NOMO-1 (cell line): ENCODE measurements around the gene TCN2.
"Not testable (repeated sequence)": the region's sequence is repeated elsewhere in the genome, so short reads cannot be mapped to it uniquely, and the experiment has no call there.

Experiments
- DNase-seq, 2 experiments: peaks; one replicate each; lab custom pipeline; 2025; ENCODE audit not compliant: unreplicated experiment in 2 of 2; lab: John Stamatoyannopoulos, UW

Gene TCN2

DNA sequence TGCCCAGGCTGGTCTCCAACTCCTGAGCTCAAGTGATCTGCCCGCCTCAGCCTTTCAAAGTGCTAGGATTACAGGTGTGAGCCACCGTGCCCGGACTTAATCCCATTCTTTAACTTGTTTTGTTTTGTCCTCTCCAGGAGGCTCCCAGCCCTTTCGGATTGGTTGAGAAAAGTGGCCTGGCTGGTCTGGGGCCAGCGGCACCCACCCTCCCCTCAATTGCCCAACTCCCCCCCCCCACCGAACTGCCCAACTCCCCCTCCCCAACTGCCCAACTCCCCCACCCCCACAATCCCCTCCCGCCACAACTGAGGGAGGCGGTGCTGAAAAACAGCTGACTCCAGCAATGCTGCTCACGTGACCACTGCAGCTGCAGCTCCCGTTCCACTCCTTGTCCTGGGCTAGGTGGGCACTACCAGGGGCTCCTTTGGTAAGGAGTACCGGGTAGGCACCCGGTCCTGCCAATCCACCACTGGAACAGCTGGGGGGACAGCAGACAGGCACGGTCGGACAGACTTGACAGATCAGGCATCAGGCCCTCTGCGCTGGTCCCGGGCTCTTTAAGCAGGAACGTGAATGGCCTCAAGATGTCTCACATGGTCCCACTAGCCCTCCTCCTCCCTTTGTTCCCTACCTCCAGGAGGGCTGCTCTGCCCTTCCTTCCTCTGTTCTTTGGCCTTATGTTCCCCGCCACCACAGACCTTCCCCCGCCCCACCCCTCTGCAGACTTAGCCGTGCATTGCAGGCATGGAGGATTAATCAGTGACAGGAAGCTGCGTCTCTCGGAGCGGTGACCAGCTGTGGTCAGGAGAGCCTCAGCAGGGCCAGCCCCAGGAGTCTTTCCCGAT is at the start of gene TCN2:
Gene TCN2 (plus strand): TSS at position 720 of the 845 bp plus-strand sequence. CDS start 158 bp downstream, outside the sequence.
- peak; percentile 48 to 52 for DNase-seq

DNA sequence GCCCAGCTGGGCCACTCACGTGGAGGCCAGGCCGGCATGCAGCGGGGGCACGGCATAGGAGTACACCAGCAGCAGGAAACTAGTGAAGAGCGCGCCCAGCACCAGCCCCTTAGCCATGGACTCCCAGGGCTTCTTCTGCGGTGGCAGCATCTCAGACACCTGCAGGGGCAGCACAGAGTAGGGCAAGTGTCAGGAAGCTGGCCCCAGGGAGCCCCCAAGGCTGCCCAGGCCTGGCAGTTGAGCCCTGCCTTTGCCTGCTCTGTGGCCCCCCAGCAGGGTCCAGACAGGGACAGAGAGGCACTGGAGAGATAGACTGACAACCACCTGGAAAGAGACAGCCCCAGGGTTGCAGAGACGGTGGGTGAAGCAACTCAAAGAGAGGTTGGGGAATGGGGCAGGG is 49.7 kb upstream of the TCN2 start:
- no peak for DNase-seq

DNA sequence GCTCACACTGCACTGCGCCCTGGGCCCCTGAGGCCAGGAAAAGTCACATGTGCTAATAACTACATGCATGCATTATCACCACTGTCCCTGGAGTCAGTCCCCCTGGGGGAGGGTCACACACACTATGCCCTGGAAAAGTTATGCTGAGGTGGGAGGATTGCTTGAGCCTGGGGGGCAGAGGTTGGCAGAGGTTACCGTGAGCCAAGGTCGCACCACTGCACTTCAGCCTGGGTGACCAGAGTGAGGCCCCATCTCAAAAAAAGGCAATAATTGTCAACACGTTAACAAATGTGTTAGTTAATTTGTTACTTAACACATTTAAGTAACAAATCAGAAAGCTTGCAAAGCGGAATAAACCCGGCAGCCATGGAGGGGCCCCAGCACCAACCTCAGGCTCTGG is 47.1 kb upstream of the TCN2 start:
- DNase-seq, result no peak

DNA sequence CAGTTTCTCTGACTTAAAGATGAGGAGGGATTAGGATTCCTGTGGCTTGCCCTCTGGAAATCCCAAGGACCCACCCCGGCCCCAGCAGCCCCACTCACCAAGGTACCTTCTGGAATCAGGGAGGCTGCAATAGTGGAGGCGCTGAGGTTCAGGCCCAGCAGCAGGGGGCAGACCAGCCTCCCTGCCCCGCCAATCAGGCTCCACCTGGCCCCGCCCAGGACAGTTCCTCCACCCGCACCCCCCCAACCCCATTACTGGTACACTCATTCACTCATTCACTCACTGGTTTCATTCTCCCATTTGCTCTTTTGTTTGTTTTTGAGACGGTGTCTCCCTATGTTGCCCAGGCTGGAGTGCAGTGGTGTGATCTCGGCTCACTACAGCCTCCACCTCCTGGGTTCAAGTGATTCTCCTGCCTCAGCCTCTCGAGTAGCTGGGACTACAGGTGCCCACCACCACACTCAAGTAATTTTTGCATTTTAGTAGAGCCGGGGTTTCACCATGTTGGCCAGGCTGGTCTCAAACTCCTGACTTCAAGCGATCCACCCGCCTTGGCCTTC is 46.3 kb upstream of the TCN2 start:
- DNase-seq, result not testable (repeated sequence)

DNA sequence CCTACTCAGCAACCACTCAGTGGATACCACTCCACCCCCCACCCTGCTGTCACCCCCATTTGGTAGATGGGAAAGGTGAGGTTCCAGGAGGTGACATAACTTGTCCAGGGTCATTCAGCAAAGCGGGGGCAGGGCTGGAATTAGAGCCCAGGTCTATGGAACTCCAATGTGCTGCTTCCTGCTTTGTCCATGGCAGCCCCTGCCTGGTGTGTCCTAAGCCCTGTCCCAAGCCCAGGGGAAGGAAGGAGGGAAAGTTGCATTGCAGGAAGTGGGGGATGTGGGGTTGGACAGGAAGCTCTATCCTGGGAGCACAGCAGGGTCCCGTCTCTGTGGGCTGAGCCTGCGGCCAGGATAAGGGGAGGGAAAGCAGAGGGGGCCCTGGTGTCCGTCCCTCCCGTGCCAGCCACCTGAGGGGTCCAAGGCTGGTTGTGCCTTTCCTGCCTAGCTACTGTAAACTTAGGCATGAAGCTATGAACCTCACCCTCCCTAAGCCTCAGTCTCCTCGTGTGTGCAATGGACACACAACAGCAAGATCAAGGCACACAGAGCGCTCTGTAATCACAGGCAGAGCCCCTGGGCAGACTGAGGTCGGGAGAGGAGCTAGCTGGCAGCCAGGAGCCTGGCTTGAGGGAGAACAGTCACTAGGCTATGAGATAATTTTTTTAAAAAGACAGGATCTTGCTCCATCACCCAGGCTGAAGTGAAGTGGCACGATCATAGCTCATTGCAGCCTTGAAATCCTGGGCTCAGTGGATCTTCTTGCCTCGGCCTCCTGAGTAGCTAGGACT is 45.4 kb upstream of the TCN2 start:
- no peak for DNase-seq

DNA sequence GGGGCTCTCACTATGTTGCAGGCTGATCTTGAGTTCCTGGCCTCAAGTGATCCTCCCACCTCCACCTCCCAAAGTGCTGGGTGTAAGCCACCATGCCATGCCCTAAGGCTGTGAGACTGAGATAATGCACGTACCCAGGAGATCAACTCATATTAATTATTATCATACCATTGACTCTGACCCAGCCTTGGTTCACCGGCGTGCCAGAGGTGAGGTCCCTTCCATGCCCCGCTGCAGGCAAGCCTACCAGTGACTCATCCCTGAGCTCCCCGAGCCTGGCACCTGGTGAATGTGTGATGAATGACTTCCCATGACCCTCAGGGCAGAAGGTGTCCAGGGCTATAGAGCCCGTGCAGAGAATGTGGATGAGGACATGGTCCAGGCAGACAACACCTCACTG is 44.6 kb upstream of the TCN2 start:
- no peak for DNase-seq

DNA sequence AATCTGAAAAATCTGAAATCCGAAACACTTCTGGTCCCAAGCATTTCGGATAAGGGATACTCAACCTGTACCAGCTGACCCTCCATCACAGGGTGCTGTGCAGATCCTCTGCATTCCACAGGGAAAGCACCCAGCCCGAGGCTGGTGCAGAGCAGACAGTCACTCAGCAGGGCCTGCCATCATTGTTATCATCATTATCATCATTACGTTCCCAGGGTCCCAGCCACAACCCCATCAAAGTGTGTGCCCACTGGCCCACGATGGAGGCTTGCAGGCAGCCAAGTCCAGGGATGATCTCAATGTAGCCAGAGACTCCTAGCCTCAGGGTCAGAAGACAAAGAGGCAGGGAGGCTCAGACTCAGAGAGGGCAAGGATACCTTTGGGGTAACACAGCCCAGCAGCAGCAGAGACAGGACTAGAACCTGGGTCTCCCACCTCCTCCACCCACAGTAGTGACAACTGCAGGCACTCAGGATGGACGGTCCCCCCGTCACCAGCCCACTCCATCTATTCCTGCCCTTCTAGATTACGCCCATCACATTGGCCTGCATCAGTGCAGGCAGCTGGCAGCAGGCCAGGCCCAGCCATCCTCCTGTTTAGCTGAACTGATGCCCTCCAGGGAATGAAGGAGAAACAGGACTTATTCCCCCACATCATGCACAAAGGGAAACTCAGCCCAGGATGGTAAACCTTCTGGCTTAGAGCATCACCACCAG is 42.8 kb upstream of the TCN2 start:
- no peak for DNase-seq

DNA sequence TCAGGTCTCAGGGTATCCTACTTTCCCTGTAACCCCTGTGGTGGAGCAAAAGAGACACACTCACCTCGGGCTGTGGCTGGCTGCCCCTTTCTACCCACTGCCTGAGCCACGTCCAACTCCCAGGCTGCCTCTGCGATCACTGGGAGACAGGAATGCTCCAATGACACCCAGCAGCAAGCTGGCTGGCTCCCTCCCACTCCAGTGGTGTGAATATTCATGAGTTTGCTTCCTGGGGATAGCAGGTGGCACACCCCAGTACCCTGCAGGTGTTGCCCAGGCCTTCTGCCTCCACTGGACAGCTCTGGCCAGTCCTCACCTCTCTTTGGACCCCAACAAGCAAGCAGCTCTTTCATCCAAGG is 42.2 kb upstream of the TCN2 start:
- no peak for DNase-seq

DNA sequence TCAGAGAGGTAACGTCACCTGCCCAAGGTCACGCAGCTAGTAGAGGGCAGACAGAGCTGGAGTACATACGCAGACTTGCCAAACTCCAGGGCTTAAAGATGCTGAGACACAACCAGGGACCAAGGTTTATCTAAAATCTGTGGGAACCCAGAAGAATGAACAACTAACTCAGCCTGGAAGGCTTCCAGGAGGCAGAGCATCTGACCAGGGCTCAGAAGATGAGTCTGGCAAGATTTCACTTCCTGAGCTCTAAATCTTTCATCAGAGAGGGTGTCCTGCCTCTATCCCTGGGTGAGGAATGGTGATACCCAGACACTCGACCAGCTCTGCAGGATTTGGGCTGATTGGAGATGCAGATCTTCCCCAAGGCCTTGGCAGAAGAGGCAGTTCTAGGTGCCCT is 41.6 kb upstream of the TCN2 start:
- no peak for DNase-seq

DNA sequence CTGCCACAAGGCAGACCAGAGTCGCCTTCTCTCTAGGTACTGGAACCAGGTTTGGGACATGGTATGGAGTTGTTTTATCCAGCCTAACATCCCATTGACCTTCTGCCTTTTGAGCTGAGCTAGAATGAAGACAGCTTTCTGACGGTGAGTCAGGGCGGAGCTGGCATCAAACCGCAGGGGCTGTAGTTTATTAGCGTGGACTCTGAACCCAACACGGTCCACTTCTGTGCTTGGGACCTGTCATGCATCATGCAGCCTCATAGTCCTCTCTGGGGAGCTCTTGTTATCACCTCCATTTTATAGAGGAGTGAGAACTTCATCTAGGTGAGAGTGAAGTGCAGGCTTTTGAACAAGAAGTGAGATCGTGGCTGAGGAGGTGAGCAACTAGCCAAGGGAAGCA is 40.8 kb upstream of the TCN2 start:
- no peak for DNase-seq

DNA sequence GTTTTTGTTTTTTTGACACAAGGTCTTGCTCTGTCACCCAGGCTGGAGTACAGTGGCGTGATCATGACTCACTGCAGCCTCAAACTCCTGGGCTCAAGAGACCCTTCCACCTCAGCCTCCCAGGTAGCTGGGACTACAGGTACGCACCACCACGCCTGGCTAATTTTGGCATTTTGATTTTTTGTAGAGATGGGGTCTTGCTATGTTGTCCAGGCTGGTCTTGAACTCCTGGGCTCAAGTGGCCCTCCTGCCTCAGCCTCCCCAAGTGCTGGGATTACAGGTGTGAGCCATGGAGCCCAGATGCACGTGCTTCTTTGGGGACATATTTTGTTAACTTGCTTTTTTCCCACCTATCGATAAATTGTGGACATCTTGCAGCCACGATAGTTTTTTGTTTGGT is 39.7 kb upstream of the TCN2 start:
- DNase-seq, result not testable (repeated sequence)

DNA sequence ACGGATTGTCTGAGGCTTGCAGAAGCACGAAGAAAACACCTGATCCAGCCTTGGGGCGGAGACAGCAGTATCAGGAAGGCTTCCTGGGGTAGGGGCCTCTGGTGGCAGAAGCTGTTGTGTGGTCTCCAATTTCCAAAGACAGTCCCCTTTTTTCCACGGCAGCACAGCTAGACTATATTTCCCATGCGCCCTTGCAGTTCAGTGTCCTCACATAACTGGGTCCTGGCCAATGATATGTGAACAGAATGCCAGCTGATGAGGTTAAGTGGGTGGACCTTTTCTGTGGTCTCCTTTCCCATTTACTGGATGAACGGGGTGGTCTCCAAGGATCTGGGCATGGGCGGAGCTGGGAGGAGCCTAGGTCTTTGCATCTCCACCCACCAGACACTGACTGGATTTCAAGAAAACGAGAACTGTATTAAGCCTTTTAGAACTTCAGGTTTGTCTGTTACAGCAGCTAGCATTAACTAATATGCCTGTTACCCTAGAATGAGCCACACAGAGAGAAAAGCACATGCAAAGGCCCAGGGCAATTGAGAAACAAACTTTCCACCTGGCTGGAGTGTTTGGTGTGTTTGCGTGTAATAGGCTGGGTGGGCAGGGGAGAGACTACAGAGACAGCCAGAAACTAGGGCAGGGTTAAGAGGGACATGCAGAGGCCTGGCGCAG is 38.7 kb upstream of the TCN2 start:
- DNase-seq, result no peak

DNA sequence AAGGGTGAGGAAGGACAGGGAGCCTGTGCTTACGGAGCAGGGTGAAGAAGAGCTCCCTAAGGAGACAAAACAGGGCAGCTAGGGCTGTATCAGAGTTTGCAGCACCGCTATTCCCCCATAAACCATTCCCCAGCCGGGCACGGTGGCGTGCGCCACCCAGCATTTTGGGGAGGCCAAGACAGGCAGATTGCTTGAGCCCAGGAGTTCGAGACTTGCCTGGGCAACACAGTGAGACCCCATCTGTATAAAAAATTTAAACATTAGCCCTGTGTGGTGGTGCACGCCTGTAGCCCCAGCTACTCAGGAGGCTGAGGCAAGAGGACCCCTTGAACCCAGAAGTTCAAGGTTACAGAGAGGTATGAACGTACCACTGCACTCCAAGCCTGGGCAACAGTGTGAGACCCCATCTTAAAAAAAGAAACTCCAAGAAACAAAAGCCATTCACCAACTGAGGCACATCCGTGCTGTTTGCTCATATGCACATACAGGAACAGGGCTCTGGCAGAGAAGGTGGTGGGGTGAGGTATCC is 37.2 kb upstream of the TCN2 start:
- DNase-seq, result no peak

DNA sequence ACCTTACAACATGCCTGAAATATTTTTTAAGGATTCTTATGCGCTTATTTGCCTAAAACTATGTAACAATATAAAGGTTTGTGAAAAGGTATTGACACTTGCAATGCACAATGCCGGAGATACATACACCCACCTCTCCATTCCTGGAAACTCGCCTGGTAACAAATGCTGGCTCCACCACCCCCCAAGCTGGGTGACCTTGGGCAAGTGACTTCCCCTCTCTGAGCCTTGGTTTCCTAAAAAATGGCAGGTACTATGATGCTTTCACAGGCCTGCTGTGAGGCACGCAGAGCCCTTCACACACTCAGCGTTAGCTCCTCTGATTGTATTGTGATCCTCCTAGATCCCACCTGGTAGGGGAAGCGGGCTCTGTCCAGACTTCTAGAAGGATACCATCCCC is 34.8 kb upstream of the TCN2 start:
- no peak for DNase-seq

DNA sequence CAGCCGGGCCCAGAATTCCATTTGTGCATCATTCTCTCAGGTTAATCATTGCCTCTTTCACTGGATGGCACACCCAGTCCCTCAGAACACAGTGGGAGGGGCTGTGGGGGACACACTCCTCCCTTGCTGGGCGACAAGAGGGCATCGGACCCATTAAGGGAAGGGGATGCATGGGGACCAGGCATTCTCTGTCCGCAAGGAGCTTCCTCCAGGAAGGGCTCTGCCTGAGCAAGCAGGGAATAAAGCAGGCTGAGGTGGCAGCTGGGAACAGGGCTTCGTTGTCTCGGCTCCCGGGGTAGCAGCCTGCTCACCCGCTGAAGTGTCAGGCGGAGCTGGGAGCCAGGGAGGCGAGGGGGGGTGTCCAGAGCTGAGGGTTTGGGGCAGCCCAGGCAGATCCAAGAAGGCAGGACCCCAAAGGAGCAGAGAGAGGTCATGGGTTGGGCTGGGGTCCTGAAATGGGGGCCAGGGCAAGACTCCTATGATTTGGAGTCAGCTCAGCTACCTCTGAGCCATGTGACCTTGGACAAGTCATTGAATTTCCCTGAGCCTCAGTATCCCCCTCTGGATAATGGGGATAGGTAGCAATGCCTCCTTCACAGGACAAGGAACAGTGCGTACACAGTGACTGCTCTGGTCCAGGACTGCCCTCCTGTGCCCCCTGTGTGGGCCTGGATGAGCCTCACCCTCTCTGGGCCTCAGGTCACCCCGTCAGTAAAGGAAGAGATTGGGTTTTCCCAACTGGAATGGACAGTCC is 34.0 kb upstream of the TCN2 start:
- DNase-seq, result no peak

DNA sequence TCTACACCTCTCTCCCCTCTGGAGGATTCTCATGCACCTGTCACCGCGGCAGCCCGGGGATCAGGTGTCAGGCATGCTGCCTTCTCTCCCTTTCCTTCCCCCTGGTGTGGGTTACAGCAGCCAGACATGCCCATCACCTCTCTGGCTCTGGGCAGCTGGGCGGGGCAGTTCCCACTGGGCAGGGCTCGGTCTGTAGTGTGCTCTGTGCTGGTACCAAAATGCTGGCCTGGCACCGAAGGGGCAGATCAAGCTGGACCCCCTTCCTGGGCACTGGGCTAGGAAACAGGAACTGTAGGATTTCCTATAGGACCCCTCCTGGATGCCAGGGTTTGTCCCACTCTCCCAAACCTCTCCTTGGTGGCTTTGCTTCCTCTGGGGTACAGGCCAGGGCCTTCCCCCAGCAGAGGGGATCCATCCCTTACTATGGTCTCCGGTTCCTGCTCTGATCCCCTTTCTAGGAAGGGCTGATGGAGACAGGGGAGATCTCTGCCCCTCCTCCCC is 33.3 kb upstream of the TCN2 start:
- DNase-seq, result no peak

DNA sequence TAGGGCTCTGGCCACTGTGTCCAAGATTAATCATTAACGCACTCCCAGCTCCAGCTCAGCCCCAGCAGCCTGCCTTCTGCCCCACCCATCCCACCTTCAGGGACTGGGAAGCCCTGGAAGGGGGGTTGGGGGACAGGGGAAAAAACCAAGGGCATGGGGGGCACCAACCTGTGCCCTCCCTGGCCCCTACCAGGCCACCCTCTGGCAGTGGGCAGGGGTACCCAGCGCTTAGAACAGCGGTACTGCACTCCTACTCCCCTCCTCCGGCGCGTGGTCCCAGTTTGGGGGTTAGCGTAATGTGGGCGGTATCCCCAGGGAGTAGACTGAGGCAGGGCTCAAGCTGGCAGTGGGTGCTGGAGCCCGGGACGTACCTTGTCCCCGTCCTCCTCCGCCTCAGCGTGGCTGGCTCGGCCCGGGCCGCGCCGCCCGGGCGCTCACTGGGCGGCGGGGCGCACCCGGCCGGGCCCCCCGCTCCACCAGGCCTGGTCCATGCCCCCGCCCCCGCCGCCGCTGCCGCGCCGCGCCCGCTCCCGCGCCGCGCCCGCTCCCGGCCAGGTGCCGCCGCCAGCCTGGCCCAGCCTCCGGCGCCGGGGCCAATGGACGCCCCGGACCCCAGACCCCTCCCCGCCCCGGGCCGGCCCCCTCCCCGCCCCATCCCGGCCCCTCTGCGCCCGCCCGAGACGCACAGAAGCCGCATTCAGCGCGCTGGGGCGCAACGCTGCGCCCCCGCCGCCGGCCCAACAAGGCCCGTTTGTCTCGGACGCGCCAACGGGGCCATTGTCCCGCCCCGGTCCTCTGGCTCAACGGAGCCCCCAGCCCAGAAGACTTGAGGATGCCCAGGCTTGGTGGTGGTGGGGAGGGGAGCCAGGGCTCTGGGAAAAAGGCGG is 32.6 kb upstream of the TCN2 start, which contains the start of gene GAL3ST1:
Gene GAL3ST1 (minus strand): TSS at position 571 of the 887 bp plus-strand sequence. CDS start 17,273 bp downstream, outside the sequence.
- no peak for DNase-seq

DNA sequence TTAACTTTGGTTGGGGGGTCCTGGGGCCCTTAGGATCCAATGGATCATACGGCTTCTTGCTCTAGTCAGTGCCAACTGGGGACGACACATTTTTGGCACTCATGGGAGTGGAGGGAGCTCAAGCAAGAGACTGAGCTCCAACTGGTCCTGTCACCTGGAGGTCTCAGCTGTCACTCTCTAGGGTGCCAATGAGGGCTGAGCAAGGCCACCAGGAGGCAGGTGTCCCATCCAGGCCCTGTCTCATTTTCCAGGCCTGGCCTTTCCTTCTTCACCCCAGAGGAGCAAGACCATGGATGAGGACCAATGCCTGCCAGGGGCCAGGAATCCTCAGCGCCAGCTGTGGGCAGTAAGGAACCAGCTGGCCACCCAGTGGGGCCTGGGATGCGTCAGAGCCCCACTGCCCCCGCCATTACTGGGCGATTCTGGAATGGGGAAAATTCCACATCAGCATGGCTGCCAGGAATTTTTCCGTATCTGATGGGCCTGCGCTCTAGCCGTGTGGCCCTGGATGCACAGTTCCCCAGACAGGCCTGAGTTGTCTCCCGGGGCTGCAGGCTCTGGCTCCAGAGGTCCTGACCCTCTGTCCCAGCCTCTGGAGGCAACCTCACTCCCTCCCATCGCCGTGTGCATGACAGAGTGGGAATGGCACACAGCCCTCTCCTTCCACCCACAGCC is 31.8 kb upstream of the TCN2 start:
- no peak for DNase-seq
